Stimulated activated memory B cell treated with anti-CD40 and anti-IgM and Interleukin-4, amounts not matched to agents 10 μg/mL and 1 μg/mL and 100 μg/mL, for 72 hours (primary cell): ENCODE results near the gene CFAP300.

Source experiments
- ATAC-seq: fragments of 150-1000 bp; cut with Tn5 transposase; 2 replicates; pipeline ENCODE4 v1.10.0; 2021
- H3K27ac Mint-ChIP-seq: one replicate; pipeline ENCODE4 v1.8.0; 2022; ENCODE audit warnings: mild to moderate bottlenecking, mixed read lengths
- H3K27me3 Mint-ChIP-seq: one replicate; pipeline ENCODE4 v1.8.0; 2022; ENCODE audit warnings: mixed read lengths
- H3K36me3 Mint-ChIP-seq: one replicate; pipeline ENCODE4 v1.8.0; 2022; ENCODE audit warnings: mixed read lengths
- H3K4me1 Mint-ChIP-seq: one replicate; pipeline ENCODE4 v1.8.0; 2022; ENCODE audit warnings: mixed read lengths
- H3K4me3 Mint-ChIP-seq: one replicate; pipeline ENCODE4 v1.8.0; 2022; ENCODE audit warnings: mild to moderate bottlenecking, moderate library complexity, mixed read lengths
- H3K9me3 Mint-ChIP-seq: one replicate; pipeline ENCODE4 v1.8.0; 2022; ENCODE audit warnings: mixed read lengths

CFAP300 gene

GRCh38 chr11:102050927-102051575, 3.8 kb downstream of the CFAP300 start:
- no peak for ATAC-seq
- no peak overlapping the region for H3K27ac Mint-ChIP-seq
- H3K9me3 Mint-ChIP-seq, result peaks cover 3% of the 10 kb centered on the region
- H3K27me3 Mint-ChIP-seq, result peaks cover 45% of the 10 kb centered on the region
- no peaks in the 10 kb centered on the region for H3K36me3 Mint-ChIP-seq
- H3K4me1 Mint-ChIP-seq, result peaks cover 11% of the 10 kb centered on the region
- no peak overlapping the region for H3K4me3 Mint-ChIP-seq

- Mint-ChIP-seq H3K4me1 (no peaks in the 10 kb centered on the region), H3K27me3 (peaks cover 33% of the 10 kb centered on the region), H3K36me3 (no peaks in the 10 kb centered on the region), H3K4me3 (no peak overlapping the region), H3K9me3 (no peaks in the 10 kb centered on the region), H3K27ac (no peak overlapping the region)
- ATAC-seq, result no peak
Observed at GRCh38 chr11:102061276-102061675, 14.0 kb downstream of the CFAP300 start.

- Mint-ChIP-seq H3K36me3 (no peaks in the 10 kb centered on the region), H3K27ac (no peak overlapping the region), H3K4me1 (no peaks in the 10 kb centered on the region), H3K27me3 (peaks cover 33% of the 10 kb centered on the region), H3K4me3 (no peak overlapping the region), H3K9me3 (no peaks in the 10 kb centered on the region)
- no peak for ATAC-seq
Observed at GRCh38 chr11:102062106-102062505, 14.9 kb downstream of the CFAP300 start.

- Mint-ChIP-seq H3K4me1 (no peaks in the 10 kb centered on the region), H3K27ac (no peak overlapping the region)
Observed at GRCh38 chr11:102064316-102064715, 17.1 kb downstream of the CFAP300 start.

GRCh38 chr11:102070766-102071165, 23.5 kb downstream of the CFAP300 start:
- ATAC-seq, result no peak
- Mint-ChIP-seq H3K9me3 (peaks cover 17% of the 10 kb centered on the region), H3K36me3 (no peaks in the 10 kb centered on the region), H3K27me3 (no peaks in the 10 kb centered on the region), H3K4me1 (no peaks in the 10 kb centered on the region), H3K27ac (no peak overlapping the region), H3K4me3 (no peak overlapping the region)

More at GRCh38 chr11:102064316-102064715, 17.1 kb downstream of the CFAP300 start:
- ATAC-seq, result no peak
- Mint-ChIP-seq H3K36me3 (no peaks in the 10 kb centered on the region), H3K4me3 (no peak overlapping the region), H3K27me3 (peaks cover 30% of the 10 kb centered on the region), H3K9me3 (no peaks in the 10 kb centered on the region)

- Mint-ChIP-seq H3K36me3 (no peaks in the 10 kb centered on the region), H3K9me3 (peaks cover 17% of the 10 kb centered on the region), H3K4me1 (no peaks in the 10 kb centered on the region), H3K27ac (no peak overlapping the region), H3K27me3 (no peaks in the 10 kb centered on the region), H3K4me3 (no peak overlapping the region)
- ATAC-seq, result no peak
Observed at GRCh38 chr11:102071497-102072472, 24.5 kb downstream of the CFAP300 start.

- no peak for ATAC-seq
- no peaks in the 10 kb centered on the region for H3K27me3 Mint-ChIP-seq
- H3K27ac Mint-ChIP-seq, result no peak overlapping the region
- H3K9me3 Mint-ChIP-seq, result peaks cover 17% of the 10 kb centered on the region
- no peaks in the 10 kb centered on the region for H3K4me1 Mint-ChIP-seq
- no peak overlapping the region for H3K4me3 Mint-ChIP-seq
- H3K36me3 Mint-ChIP-seq, result no peaks in the 10 kb centered on the region
Observed at GRCh38 chr11:102073253-102073652, 26.0 kb downstream of the CFAP300 start.

GRCh38 chr11:102079625-102080024, 32.4 kb downstream of the CFAP300 start:
- Mint-ChIP-seq H3K4me3 (no peak overlapping the region), H3K27ac (no peak overlapping the region), H3K4me1 (no peaks in the 10 kb centered on the region), H3K36me3 (no peaks in the 10 kb centered on the region), H3K9me3 (no peaks in the 10 kb centered on the region), H3K27me3 (peaks cover 8% of the 10 kb centered on the region)
- no peak for ATAC-seq

- no peak overlapping the region for H3K4me3 Mint-ChIP-seq
- peaks cover 8% of the 10 kb centered on the region for H3K27me3 Mint-ChIP-seq
- H3K4me1 Mint-ChIP-seq, result no peaks in the 10 kb centered on the region
- no peak overlapping the region for H3K27ac Mint-ChIP-seq
- no peaks in the 10 kb centered on the region for H3K36me3 Mint-ChIP-seq
- H3K9me3 Mint-ChIP-seq, result no peaks in the 10 kb centered on the region
- ATAC-seq, result no peak
Observed at GRCh38 chr11:102081313-102081712, 34.1 kb downstream of the CFAP300 start.

- H3K36me3 Mint-ChIP-seq, result no peaks in the 10 kb centered on the region
- H3K27me3 Mint-ChIP-seq, result peaks cover 2% of the 10 kb centered on the region
- no peak overlapping the region for H3K4me3 Mint-ChIP-seq
- no peak overlapping the region for H3K27ac Mint-ChIP-seq
- no peak for ATAC-seq
- H3K9me3 Mint-ChIP-seq, result no peaks in the 10 kb centered on the region
- H3K4me1 Mint-ChIP-seq, result no peaks in the 10 kb centered on the region
Observed at GRCh38 chr11:102085864-102086551, 38.8 kb downstream of the CFAP300 start.

GRCh38 chr11:102097186-102097585, 49.9 kb downstream of the CFAP300 start:
- no peak overlapping the region for H3K27ac Mint-ChIP-seq
- no peaks in the 10 kb centered on the region for H3K4me1 Mint-ChIP-seq
- H3K36me3 Mint-ChIP-seq, result no peaks in the 10 kb centered on the region
- no peak for ATAC-seq
- H3K9me3 Mint-ChIP-seq, result no peaks in the 10 kb centered on the region
- peaks cover 9% of the 10 kb centered on the region for H3K27me3 Mint-ChIP-seq
- H3K4me3 Mint-ChIP-seq, result no peak overlapping the region

- no peak overlapping the region for H3K4me3 Mint-ChIP-seq
Observed at GRCh38 chr11:102099755-102100154, 52.5 kb downstream of the CFAP300 start.

GRCh38 chr11:102108734-102109440, 61.6 kb downstream of the CFAP300 start:
- no peaks in the 10 kb centered on the region for H3K36me3 Mint-ChIP-seq
- no peak for ATAC-seq
- peaks cover 52% of the 10 kb centered on the region for H3K27me3 Mint-ChIP-seq
- peaks cover 12% of the 10 kb centered on the region for H3K4me1 Mint-ChIP-seq
- no peak overlapping the region for H3K4me3 Mint-ChIP-seq
- H3K27ac Mint-ChIP-seq, result no peak overlapping the region
- H3K9me3 Mint-ChIP-seq, result no peaks in the 10 kb centered on the region

More at GRCh38 chr11:102099755-102100154, 52.5 kb downstream of the CFAP300 start:
- Mint-ChIP-seq H3K36me3 (no peaks in the 10 kb centered on the region), H3K9me3 (no peaks in the 10 kb centered on the region), H3K4me1 (no peaks in the 10 kb centered on the region), H3K27ac (no peak overlapping the region), H3K27me3 (peaks cover 28% of the 10 kb centered on the region)
- no peak for ATAC-seq

- peak; percentile 74 for ATAC-seq
- no peaks in the 10 kb centered on the region for H3K36me3 Mint-ChIP-seq
- H3K4me1 Mint-ChIP-seq, result peaks cover 12% of the 10 kb centered on the region
- peak within 1 kb of the TSS; percentile 26 for H3K27ac Mint-ChIP-seq
- H3K4me3 Mint-ChIP-seq, result peak within 1 kb of the TSS; percentile 87
- peaks cover 51% of the 10 kb centered on the region for H3K27me3 Mint-ChIP-seq
- no peaks in the 10 kb centered on the region for H3K9me3 Mint-ChIP-seq
Observed at GRCh38 chr11:102109896-102110760, 62.9 kb downstream of the CFAP300 start, which contains the start of gene YAP1. YAP1 (plus strand) TSS chr11:102110447; CDS start chr11:102110849, 402 bp downstream.
